HCT116 (cell line): ENCODE measurements around the gene NT5DC3.

Experiments used
- ATF3 ChIP-seq: IDR thresholded peaks from 2 replicates; pipeline ENCODE4 v1.6.1; 2012
- CTCF ChIP-seq, 3 experiments: fragments of 200-600 bp in 1 of 3; sonication (generic) in 1 of 3; IDR thresholded peaks in 2 of 3; conservative IDR thresholded peaks in 1 of 3; 2 replicates each; pipeline ENCODE4 v1.5.1; 2012 to 2017; ENCODE audit warnings: low read depth in 2 of 3, low read length in 2 of 3, antibody characterized with exemption in 1 of 3, borderline replicate concordance in 1 of 3, control low read depth in 1 of 3, mild to moderate bottlenecking in 1 of 3, mixed read lengths in 1 of 3, mixed run types in 1 of 3, moderate library complexity in 1 of 3; ENCODE audit not compliant: insufficient read depth in 1 of 3
- EGR1 ChIP-seq: IDR thresholded peaks from 2 replicates; pipeline ENCODE4 v1.6.1; 2012; ENCODE audit warnings: low read depth
- EZH2 ChIP-seq: fragments of 200-600 bp; sonication (generic); IDR thresholded peaks from 2 replicates; pipeline ENCODE4 v1.6.1; 2017; ENCODE audit warnings: antibody characterized with exemption, mixed run types
- JUND ChIP-seq: IDR thresholded peaks from 2 replicates; pipeline ENCODE4 v1.6.1; 2012
- POLR2A ChIP-seq: IDR thresholded peaks from 2 replicates; pipeline ENCODE4 v1.7.0; 2011; ENCODE audit warnings: borderline replicate concordance; ENCODE audit not compliant: insufficient read depth, insufficient read length; ENCODE audit errors: extremely low read depth
- POLR2AphosphoS5 ChIP-seq: IDR thresholded peaks from 2 replicates; pipeline ENCODE4 v1.6.1; 2011; ENCODE audit warnings: mild to moderate bottlenecking, low read depth, low read length, moderate library complexity

GRCh38 chr12:103824845-103825244, 16.2 kb downstream of the NT5DC3 start:
- TF ChIP-seq CTCF (IDR thresholded peaks at IDR 0.05 in 2 of 3, conservative IDR thresholded peaks at IDR 0.05 in 1 of 3; ENCODE audit: borderline replicate concordance in 1 of 3, insufficient read depth in 1 of 3, low read depth in 2 of 3, low read length in 2 of 3) = no peak
- no peak for TF ChIP-seq EZH2
- no peak for TF ChIP-seq ATF3
- no peak for TF ChIP-seq POLR2AphosphoS5
- TF ChIP-seq POLR2A = no peak
- TF ChIP-seq JUND = no peak
- no peak for TF ChIP-seq EGR1
